AG09309 (cell line): ENCODE data around the gene SIRT5.

Experiments used
- DNase-seq: peaks from one replicate; pipeline ENCODE4 v3.0.0-alpha.2; 2010; ENCODE audit warnings: low read depth
- H3K4me3 ChIP-seq: 2 replicates; pipeline ENCODE4 v1.5.1; 2011; ENCODE audit warnings: mild to moderate bottlenecking, low read depth, low read length, moderate library complexity; ENCODE audit not compliant: control insufficient read depth
- TF ChIP-seq, protein P1 (sequence below): IDR thresholded peaks from 2 replicates; pipeline ENCODE4 v1.5.1; 2011; ENCODE audit warnings: mild to moderate bottlenecking, low read depth, low read length, inconsistent platforms; ENCODE audit not compliant: insufficient read depth, control insufficient read depth; ENCODE audit errors: missing control alignments

The SIRT5 gene

DNA sequence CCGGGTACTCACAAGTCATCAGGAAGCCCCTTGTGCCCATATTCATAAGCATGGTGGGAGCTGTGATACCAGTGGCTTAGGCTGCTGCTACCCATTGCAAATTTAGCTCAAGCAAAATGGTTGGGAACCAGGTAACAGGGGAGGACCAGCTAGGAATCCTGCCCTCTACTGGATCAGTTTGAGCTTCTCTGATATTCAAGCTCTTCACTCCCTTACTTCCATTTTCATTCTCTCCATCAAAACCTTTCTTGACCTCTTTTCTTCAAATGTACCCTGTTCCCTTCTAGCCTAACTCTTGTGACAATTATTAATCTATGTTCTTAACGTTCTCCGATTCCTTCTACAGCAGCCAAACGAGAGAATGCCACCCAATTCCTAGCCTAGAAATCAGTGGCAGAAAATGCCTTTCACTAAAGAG is 50.5 kb downstream of the SIRT5 start:
- no peak overlapping the region for H3K4me3 ChIP-seq
- no peak for DNase-seq
- TF ChIP-seq, protein P1, sequence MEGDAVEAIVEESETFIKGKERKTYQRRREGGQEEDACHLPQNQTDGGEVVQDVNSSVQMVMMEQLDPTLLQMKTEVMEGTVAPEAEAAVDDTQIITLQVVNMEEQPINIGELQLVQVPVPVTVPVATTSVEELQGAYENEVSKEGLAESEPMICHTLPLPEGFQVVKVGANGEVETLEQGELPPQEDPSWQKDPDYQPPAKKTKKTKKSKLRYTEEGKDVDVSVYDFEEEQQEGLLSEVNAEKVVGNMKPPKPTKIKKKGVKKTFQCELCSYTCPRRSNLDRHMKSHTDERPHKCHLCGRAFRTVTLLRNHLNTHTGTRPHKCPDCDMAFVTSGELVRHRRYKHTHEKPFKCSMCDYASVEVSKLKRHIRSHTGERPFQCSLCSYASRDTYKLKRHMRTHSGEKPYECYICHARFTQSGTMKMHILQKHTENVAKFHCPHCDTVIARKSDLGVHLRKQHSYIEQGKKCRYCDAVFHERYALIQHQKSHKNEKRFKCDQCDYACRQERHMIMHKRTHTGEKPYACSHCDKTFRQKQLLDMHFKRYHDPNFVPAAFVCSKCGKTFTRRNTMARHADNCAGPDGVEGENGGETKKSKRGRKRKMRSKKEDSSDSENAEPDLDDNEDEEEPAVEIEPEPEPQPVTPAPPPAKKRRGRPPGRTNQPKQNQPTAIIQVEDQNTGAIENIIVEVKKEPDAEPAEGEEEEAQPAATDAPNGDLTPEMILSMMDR: peak; percentile 54

DNA sequence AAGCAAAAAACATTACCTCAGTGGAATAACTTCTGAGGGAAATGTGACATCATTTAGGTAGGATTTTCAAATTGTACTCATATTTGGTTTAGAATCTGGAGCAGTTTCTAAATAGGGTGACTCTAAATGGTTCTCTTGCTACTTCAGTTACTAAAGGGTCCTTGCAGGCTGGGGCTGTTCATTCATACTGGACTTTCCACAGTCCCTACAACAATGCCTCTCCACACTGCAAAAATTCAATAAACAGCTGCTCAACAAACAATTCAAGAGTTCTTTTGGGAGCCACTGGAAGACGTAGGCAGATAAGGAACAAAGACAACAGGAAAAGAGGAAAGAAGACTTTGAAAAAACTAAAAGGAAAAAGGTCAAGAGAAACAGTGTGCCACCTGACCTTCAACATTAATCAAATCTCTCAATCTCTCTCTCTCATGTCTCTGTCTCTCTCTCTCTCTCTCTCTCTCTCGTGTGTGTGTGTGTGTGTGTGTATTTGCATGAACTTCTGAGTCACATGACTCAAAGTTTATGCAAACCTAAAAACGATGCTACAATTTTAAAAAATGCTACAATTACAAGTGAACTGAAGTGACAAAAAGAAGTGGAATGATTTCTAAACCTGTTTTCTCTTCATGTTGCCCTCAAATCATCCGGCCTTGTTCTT is 55.2 kb downstream of the SIRT5 start:
- DNase-seq: no peak
- TF ChIP-seq, protein P1: no peak

DNA sequence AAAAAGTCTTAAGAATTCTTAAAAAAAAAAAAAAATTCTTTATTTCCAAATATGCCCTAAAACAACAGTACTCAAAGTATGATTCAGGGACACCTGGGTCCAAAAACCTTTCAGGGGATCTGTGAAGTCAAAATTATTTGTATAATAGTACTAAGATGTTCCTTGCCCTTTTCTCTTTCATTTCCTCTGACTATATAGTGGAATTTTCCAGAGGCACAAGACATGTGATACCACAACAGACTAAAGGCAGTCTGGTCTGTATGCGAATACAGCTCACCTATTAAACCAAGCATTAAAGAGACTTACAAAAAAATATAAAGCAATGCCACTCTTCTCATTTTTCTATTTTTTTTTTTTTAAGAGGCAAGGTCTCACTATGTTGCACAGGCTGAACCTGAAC is 56.1 kb downstream of the SIRT5 start:
- no peak overlapping the region for H3K4me3 ChIP-seq
- DNase-seq: no peak

More for the DNA sequence above, 55.2 kb downstream of the SIRT5 start:
- no peak overlapping the region for H3K4me3 ChIP-seq

DNA sequence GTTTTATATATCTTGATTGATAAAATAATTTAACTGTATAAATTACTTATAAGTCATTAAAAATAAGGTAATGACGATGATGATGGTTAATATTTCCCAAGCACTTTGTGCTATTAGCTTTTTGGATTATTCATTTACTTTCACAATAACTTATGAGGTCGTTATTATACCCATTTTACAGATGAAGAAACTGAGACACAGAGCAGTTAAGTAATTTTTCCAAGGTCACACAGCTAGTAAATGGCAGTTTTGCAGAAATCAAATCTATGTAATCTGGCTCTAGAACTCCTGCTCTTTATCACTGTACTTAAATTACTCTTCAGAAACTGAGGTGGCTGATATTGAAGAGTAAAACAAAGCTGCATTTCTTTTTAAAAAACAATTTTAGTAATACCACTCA is 58.9 kb downstream of the SIRT5 start:
- DNase-seq: no peak
- H3K4me3 ChIP-seq: no peak overlapping the region
- TF ChIP-seq, protein P1: no peak

More for the DNA sequence above, 56.1 kb downstream of the SIRT5 start:
- TF ChIP-seq, protein P1: no peak

DNA sequence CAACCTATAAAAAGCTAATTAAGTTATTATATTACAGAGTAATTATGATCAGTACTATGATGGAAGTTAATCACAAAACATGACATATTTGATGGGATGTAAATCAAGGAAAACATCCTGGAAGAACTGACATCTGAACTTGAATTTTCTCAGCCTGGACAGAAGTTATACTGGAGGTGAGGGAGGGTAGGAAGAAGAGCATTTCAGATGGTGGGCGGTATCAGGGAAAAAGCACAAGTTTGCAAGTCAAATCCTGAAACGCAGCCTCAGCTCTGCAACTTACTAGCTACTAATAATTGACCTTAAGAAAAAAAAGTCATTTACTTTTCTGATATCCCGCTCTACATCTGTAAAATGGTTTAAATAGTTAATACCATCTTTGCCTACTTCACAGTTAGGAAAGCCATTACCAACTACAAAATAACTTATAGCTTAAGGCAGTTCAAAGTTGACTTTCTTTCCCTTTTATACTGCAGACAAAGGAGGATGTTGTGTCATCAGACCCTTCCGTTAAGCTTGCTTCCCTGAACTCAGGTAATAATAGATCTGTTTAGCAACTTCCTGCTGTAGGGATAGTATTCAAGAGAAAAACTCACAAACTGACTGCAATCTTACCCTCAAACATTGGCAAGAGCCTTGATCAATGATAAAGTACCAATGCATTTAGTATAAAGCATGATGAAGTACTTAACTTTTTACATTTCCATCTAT is 61.7 kb downstream of the SIRT5 start:
- DNase-seq: no peak
- TF ChIP-seq, protein P1: no peak
- no peak overlapping the region for H3K4me3 ChIP-seq

DNA sequence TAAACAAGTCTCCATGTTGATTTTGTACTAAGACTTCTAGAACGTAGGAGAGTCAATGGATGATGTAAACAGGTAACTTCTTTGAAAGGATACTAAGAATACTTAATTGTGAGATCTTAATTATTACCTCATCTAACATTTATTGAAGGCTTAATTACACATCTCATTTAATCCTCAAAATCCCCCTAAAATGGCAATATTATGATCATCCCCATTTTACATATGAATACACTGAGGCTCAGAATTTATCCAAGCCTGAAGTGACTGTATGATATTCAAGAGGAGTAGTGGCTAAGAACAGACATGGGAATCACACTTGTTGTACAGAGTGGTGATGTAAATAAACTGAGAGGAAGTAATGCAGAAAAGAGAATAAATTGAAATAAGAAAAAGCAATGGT is 63.6 kb downstream of the SIRT5 start:
- TF ChIP-seq, protein P1: no peak
- no peak overlapping the region for H3K4me3 ChIP-seq
- DNase-seq: no peak
